Nephron (organoid): Measurements from ENCODE around the gene UCKL1.

ENCODE experiments used
- H3K27ac Mint-ChIP-seq, 3 experiments: 2 replicates each; pipeline ENCODE4 v1.8.0; 2020; ENCODE audit warnings: mixed read lengths in 3 of 3, mild to moderate bottlenecking in 2 of 3, moderate library complexity in 1 of 3
- H3K27me3 Mint-ChIP-seq: 2 replicates; pipeline ENCODE4 v1.8.0; 2021; ENCODE audit warnings: low read depth, mild to moderate bottlenecking, moderate library complexity, mixed read lengths
- H3K36me3 Mint-ChIP-seq: 2 replicates; pipeline ENCODE4 v1.8.0; 2020; ENCODE audit warnings: low read depth, mixed read lengths
- H3K4me1 Mint-ChIP-seq: 2 replicates; pipeline ENCODE4 v1.8.0; 2020; ENCODE audit warnings: mixed read lengths
- H3K4me3 Mint-ChIP-seq, 3 experiments: 2 replicates each; pipeline ENCODE4 v1.8.0; 2020; ENCODE audit warnings: mild to moderate bottlenecking in 3 of 3, mixed read lengths in 3 of 3, moderate library complexity in 2 of 3
- H3K9me3 Mint-ChIP-seq: 2 replicates; pipeline ENCODE4 v1.8.0; 2020; ENCODE audit warnings: mixed read lengths
- CTCF ChIP-seq, 3 experiments: fragments of 200-600 bp; sonication (generic); IDR thresholded peaks; one replicate each; pipeline ENCODE4 v1.5.0; 2021; ENCODE audit warnings: antibody characterized with exemption in 3 of 3; ENCODE audit not compliant: unreplicated experiment in 3 of 3

UCKL1 gene

GRCh38 chr20:63946986-63947637, 9.1 kb downstream of the UCKL1 start:
- peaks cover 6% of the 10 kb centered on the region for H3K36me3 Mint-ChIP-seq
- no peaks in the 10 kb centered on the region for H3K27me3 Mint-ChIP-seq
- no peak overlapping the region for H3K4me3 Mint-ChIP-seq
- peaks cover 22% of the 10 kb centered on the region for H3K4me1 Mint-ChIP-seq
- H3K9me3 Mint-ChIP-seq: no peaks in the 10 kb centered on the region
- H3K27ac Mint-ChIP-seq: peak overlapping the region in 2 of 3 experiments; percentile 29 to 42
- TF ChIP-seq CTCF (IDR thresholded peaks at IDR 0.05; ENCODE audit: unreplicated experiment in 3 of 3): no peak

DNA sequence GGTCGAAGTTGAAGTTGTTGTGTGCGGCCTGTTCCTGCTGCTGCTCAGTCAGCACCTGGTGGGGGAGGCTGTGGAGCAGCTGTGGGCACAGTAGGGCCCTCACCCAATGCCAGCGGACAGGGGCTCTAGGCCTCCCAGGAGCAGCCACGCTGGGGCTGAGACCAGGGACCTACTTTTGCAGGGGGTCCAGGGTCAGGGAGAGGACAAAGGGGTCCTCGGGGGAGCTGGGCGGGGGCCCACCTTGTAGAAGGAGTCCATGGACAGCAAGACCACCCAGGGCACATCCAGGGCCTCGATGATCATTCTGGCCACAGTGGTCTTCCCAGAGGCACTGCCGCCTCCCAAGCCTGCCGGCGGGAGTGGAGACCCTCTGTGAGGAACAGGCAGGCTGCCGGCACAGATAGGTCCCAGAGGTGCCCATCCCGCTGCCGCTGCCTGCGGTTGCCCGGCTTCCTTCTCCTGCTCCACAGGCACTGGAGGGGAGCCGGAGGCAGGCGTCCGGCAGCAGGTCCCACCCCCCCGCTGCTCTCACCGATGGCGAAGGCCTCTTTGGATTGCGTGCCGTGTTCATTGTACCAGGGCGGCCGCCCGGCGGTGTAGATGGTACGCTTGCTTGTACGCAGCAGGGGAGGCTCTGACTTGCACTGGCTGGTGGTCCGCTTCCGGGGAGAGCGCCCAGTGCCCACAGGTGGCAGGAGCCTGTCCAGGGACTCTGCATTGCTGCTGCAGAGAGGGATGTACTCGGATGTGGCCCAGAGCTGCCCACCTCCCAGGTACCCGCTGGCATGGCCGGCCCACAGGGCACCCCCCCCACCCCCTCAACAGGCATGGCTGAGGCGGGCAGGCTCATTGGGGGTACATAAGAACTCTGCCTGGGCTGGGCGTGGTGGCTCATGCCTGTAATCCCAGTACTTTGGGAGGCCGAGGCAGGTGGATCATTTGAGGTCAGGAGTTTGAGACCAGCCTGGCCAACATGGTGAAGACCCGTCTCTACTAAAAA, 10.0 kb downstream of the UCKL1 start:
- H3K27me3 Mint-ChIP-seq: no peaks in the 10 kb centered on the region
- H3K9me3 Mint-ChIP-seq: no peaks in the 10 kb centered on the region
- peaks cover 6% of the 10 kb centered on the region for H3K36me3 Mint-ChIP-seq
- no peak overlapping the region for H3K4me3 Mint-ChIP-seq
- peaks cover 22% of the 10 kb centered on the region for H3K4me1 Mint-ChIP-seq
- no peak overlapping the region for H3K27ac Mint-ChIP-seq
- no peak for TF ChIP-seq CTCF (IDR thresholded peaks at IDR 0.05; ENCODE audit: unreplicated experiment in 3 of 3)

- peaks cover 22% of the 10 kb centered on the region for H3K4me1 Mint-ChIP-seq
- TF ChIP-seq CTCF (IDR thresholded peaks at IDR 0.05; ENCODE audit: unreplicated experiment in 3 of 3): no peak
- no peak overlapping the region for H3K27ac Mint-ChIP-seq
- no peaks in the 10 kb centered on the region for H3K9me3 Mint-ChIP-seq
- H3K4me3 Mint-ChIP-seq: no peak overlapping the region
- peaks cover 9% of the 10 kb centered on the region for H3K36me3 Mint-ChIP-seq
- no peaks in the 10 kb centered on the region for H3K27me3 Mint-ChIP-seq
Observed at GRCh38 chr20:63945031-63945658, 11.1 kb downstream of the UCKL1 start.

GRCh38 chr20:63944078-63944941, 11.9 kb downstream of the UCKL1 start:
- peaks cover 9% of the 10 kb centered on the region for H3K36me3 Mint-ChIP-seq
- peaks cover 13% of the 10 kb centered on the region for H3K4me1 Mint-ChIP-seq
- H3K9me3 Mint-ChIP-seq: no peaks in the 10 kb centered on the region
- no peak overlapping the region for H3K4me3 Mint-ChIP-seq
- no peaks in the 10 kb centered on the region for H3K27me3 Mint-ChIP-seq
- H3K27ac Mint-ChIP-seq: no peak overlapping the region
- TF ChIP-seq CTCF (IDR thresholded peaks at IDR 0.05; ENCODE audit: unreplicated experiment in 3 of 3): no peak

DNA sequence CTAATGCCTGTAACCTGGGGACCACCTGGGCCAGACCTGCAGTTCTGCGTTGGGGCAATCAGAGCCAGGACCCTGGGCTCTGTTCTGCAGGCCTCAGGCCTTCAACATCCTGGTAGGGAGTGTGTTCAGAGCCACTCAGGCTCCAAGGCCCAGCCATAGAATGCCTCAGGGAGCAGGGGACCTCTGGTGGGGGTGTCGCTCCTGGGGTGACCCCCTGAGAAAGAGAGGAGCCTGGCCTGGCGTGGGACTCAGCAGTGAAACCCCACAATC, 12.5 kb downstream of the UCKL1 start:
- Mint-ChIP-seq H3K9me3 (no peaks in the 10 kb centered on the region), H3K36me3 (peaks cover 9% of the 10 kb centered on the region), H3K27ac (no peak overlapping the region), H3K4me3 (no peak overlapping the region), H3K27me3 (no peaks in the 10 kb centered on the region), H3K4me1 (peaks cover 8% of the 10 kb centered on the region)
- no peak for TF ChIP-seq CTCF (IDR thresholded peaks at IDR 0.05; ENCODE audit: unreplicated experiment in 3 of 3)
